Neural cell (in vitro differentiated cells): ENCODE results near the gene SLC6A3. TPM values are rescaled to one million over a fixed set of nuclear protein-coding genes. Genes with fewer than 3 reads are reported as not detected.

Experiments
- H2AFZ ChIP-seq: fragments of 200-600, 300-800 bp; sonication (generic), shearing (Covaris generic); 2 replicates; pipeline ENCODE4 v1.6.0; 2014; ENCODE audit warnings: low read depth, mild to moderate bottlenecking, antibody characterized with exemption, low read length, moderate library complexity
- H3F3A ChIP-seq: fragments of 200-600 bp; shearing (Covaris generic); 2 replicates; pipeline ENCODE4 v1.6.1; 2016; ENCODE audit warnings: mild to moderate bottlenecking, moderate library complexity, mixed read lengths, antibody characterized with exemption, low read length; ENCODE audit not compliant: insufficient read depth, poor library complexity, severe bottlenecking
- H3K27ac ChIP-seq: fragments of 200-600, 300-800 bp; sonication (generic), shearing (Covaris generic); 2 replicates; pipeline ENCODE4 v1.5.1; 2014; ENCODE audit warnings: mild to moderate bottlenecking, low read length, moderate library complexity
- H3K27me3 ChIP-seq: fragments of 300-800, 200-600 bp; sonication (generic), shearing (Covaris generic); 2 replicates; pipeline ENCODE4 v1.6.0; 2014; ENCODE audit warnings: mild to moderate bottlenecking, low read depth, low read length, moderate library complexity; ENCODE audit not compliant: insufficient read depth
- H3K36me3 ChIP-seq: fragments of 300-800, 200-600 bp; sonication (generic), shearing (Covaris generic); 2 replicates; pipeline ENCODE4 v1.5.1; 2014; ENCODE audit warnings: mild to moderate bottlenecking, antibody characterized with exemption, low read length, moderate library complexity; ENCODE audit not compliant: insufficient read depth
- H3K4me2 ChIP-seq: fragments of 300-800, 200-600 bp; sonication (generic), shearing (Covaris generic); 2 replicates; pipeline ENCODE4 v1.6.0; 2014; ENCODE audit warnings: mild to moderate bottlenecking, low read length
- H3K4me3 ChIP-seq: fragments of 300-800, 200-600 bp; sonication (generic), shearing (Covaris generic); 2 replicates; pipeline ENCODE4 v1.5.1; 2014; ENCODE audit warnings: mild to moderate bottlenecking, low read length, moderate library complexity
- H3K79me2 ChIP-seq: fragments of 200-600 bp; shearing (Covaris generic); replicated peaks from 2 replicates; pipeline ENCODE4 v1.6.0; 2014; ENCODE audit warnings: mild to moderate bottlenecking, low read length, moderate library complexity; ENCODE audit not compliant: insufficient read depth
- H3K9ac ChIP-seq: fragments of 300-800, 200-600 bp; sonication (generic), shearing (Covaris generic); 2 replicates; pipeline ENCODE4 v1.6.1; 2016; ENCODE audit warnings: mild to moderate bottlenecking, low read length, mixed read lengths
- H3K9me2 ChIP-seq: fragments of 200-600 bp; shearing (Covaris generic); 2 replicates; pipeline ENCODE4 v1.6.1; 2016; ENCODE audit warnings: mild to moderate bottlenecking, low read length, mixed read lengths; ENCODE audit not compliant: insufficient read depth
- H3K9me3 ChIP-seq: fragments of 200-600, 300-800 bp; sonication (generic), shearing (Covaris generic); 2 replicates; pipeline ENCODE4 v1.6.1; 2016; ENCODE audit warnings: mild to moderate bottlenecking, mixed run types, low read length, moderate library complexity, mixed read lengths
- H4K20me1 ChIP-seq: fragments of 200-600 bp; shearing (Covaris generic); 2 replicates; pipeline ENCODE4 v1.6.1; 2016; ENCODE audit warnings: mild to moderate bottlenecking, mixed run types; ENCODE audit not compliant: insufficient read depth
- EZH2 ChIP-seq: fragments of 200-600, 300-800 bp; shearing (Covaris generic), sonication (generic); IDR thresholded peaks from 2 replicates; pipeline ENCODE4 v1.6.1; 2014; ENCODE audit warnings: antibody characterized with exemption, low read length, borderline replicate concordance, mild to moderate bottlenecking; ENCODE audit not compliant: insufficient read depth, poor library complexity, severe bottlenecking
- TAF1 ChIP-seq: IDR thresholded peaks from 2 replicates; pipeline ENCODE4 v1.6.1; 2012; ENCODE audit warnings: low read depth
- polyA plus RNA-seq: library from polyadenylated mRNA; depleted of rRNA; stranded (reverse); fragments of >200 nt; gene quantifications from 2 replicates; pipeline ENCODE4 v1.2.3, GENCODE V29; 2014
- TF ChIP-seq, protein P1 (sequence below): IDR thresholded peaks from 2 replicates; pipeline ENCODE4 v1.6.1; 2012; ENCODE audit warnings: borderline replicate concordance

Gene SLC6A3
- polyA plus RNA-seq, 1 donor from 2014 or later, result 0.77 TPM

GRCh38 chr5:1445689-1446601 is 705 bp upstream of the SLC6A3 start:
- no peak overlapping the region for H3K9ac ChIP-seq
- H3K9me3 ChIP-seq, result no peaks in the 10 kb centered on the region
- no peaks in the 10 kb centered on the region for H3K79me2 ChIP-seq
- peaks cover 77% of the 10 kb centered on the region for H3K27me3 ChIP-seq
- H3K36me3 ChIP-seq, result no peaks in the 10 kb centered on the region
- no peak overlapping the region for H2AFZ ChIP-seq
- H3F3A ChIP-seq, result no peaks in the 10 kb centered on the region
- H3K9me2 ChIP-seq, result no peaks in the 10 kb centered on the region
- TF ChIP-seq, protein P1, sequence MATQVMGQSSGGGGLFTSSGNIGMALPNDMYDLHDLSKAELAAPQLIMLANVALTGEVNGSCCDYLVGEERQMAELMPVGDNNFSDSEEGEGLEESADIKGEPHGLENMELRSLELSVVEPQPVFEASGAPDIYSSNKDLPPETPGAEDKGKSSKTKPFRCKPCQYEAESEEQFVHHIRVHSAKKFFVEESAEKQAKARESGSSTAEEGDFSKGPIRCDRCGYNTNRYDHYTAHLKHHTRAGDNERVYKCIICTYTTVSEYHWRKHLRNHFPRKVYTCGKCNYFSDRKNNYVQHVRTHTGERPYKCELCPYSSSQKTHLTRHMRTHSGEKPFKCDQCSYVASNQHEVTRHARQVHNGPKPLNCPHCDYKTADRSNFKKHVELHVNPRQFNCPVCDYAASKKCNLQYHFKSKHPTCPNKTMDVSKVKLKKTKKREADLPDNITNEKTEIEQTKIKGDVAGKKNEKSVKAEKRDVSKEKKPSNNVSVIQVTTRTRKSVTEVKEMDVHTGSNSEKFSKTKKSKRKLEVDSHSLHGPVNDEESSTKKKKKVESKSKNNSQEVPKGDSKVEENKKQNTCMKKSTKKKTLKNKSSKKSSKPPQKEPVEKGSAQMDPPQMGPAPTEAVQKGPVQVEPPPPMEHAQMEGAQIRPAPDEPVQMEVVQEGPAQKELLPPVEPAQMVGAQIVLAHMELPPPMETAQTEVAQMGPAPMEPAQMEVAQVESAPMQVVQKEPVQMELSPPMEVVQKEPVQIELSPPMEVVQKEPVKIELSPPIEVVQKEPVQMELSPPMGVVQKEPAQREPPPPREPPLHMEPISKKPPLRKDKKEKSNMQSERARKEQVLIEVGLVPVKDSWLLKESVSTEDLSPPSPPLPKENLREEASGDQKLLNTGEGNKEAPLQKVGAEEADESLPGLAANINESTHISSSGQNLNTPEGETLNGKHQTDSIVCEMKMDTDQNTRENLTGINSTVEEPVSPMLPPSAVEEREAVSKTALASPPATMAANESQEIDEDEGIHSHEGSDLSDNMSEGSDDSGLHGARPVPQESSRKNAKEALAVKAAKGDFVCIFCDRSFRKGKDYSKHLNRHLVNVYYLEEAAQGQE, result no peak
- TF ChIP-seq TAF1 (no peak), EZH2 (peak; percentile 70)
- no peak overlapping the region for H3K27ac ChIP-seq
- H3K4me3 ChIP-seq, result peak overlapping the region; percentile 46
- no peaks in the 10 kb centered on the region for H4K20me1 ChIP-seq
- H3K4me2 ChIP-seq, result no peak overlapping the region

DNA sequence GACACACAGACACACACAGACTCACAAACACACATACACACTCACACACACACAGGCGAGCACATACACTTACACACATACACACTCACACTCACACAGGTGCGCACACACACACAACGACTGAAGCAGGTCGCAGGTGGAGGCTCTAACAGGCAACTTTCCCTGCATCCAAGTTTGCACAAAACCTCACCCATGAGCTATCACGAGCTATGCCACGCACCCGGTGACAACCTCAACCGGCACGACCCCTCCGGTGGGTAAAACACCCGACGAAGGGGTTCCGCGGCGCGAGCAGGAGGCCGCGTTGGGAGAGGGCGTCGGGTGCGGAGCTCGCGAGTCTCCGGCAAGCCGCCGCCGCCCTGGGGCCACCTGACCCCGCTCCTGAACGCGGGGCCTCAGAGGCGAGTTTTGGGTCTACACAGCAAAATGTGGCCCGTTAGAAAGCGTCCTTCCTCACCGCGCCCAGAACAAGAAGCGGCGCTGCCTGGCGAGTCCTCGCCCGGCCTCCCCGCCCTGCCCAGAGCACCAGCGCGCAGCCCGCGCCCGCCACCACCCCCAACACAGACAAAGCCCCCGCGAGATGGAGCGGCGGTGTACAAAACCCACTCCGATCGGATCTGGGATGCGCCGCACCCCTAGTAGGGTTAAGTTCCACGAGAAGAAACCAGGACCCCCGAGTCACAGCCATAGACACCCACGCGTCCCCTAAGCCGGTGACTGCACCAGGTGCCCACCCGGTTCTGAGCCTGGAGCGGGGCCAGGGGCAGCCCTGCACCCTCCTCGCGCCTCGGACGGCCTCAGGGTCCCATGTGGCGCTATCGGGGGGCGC is 665 bp downstream of the SLC6A3 start:
- Histone ChIP-seq H3F3A (no peaks in the 10 kb centered on the region), H3K9ac (no peak overlapping the region), H3K79me2 (no peaks in the 10 kb centered on the region), H2AFZ (no peak overlapping the region), H4K20me1 (no peaks in the 10 kb centered on the region), H3K27ac (no peak overlapping the region), H3K4me2 (no peak overlapping the region), H3K9me3 (no peaks in the 10 kb centered on the region), H3K36me3 (no peaks in the 10 kb centered on the region), H3K27me3 (peaks cover 77% of the 10 kb centered on the region), H3K9me2 (no peaks in the 10 kb centered on the region), H3K4me3 (peak overlapping the region; percentile 46)
- TF ChIP-seq, protein P1, result no peak
- peak; percentile 77 for TF ChIP-seq EZH2
